OCI-LY7 (cell line): Measurements from ENCODE around the gene MYH11.

Source experiments
- EZH2phosphoT487 ChIP-seq: fragments of 200-600 bp; sonication (generic); IDR thresholded peaks from 2 replicates; pipeline ENCODE4 v1.6.1; 2018; ENCODE audit warnings: low read depth, borderline replicate concordance, mild to moderate bottlenecking, mixed run types, antibody characterized with exemption, low read length, moderate library complexity, mixed read lengths
- TF ChIP-seq, protein P1 (sequence below): fragments of 200-600 bp; sonication (generic); conservative IDR thresholded peaks from 2 replicates; pipeline ENCODE4 v1.5.1; 2014; ENCODE audit warnings: mild to moderate bottlenecking, antibody characterized with exemption, low read length, moderate library complexity, mixed read lengths

- TF ChIP-seq, protein P1, sequence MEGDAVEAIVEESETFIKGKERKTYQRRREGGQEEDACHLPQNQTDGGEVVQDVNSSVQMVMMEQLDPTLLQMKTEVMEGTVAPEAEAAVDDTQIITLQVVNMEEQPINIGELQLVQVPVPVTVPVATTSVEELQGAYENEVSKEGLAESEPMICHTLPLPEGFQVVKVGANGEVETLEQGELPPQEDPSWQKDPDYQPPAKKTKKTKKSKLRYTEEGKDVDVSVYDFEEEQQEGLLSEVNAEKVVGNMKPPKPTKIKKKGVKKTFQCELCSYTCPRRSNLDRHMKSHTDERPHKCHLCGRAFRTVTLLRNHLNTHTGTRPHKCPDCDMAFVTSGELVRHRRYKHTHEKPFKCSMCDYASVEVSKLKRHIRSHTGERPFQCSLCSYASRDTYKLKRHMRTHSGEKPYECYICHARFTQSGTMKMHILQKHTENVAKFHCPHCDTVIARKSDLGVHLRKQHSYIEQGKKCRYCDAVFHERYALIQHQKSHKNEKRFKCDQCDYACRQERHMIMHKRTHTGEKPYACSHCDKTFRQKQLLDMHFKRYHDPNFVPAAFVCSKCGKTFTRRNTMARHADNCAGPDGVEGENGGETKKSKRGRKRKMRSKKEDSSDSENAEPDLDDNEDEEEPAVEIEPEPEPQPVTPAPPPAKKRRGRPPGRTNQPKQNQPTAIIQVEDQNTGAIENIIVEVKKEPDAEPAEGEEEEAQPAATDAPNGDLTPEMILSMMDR: no peak
- TF ChIP-seq EZH2phosphoT487: no peak
Measured at GRCh38 chr16:15667091-15667742, 189.6 kb downstream of the MYH11 start.
